Progenitor cell of endocrine pancreas (in vitro differentiated cells): ENCODE results near the gene LRRC8E. TPM values are rescaled to one million over a fixed set of nuclear protein-coding genes. Genes with fewer than 3 reads are reported as not detected.
"Not testable (repeated sequence)": the region's sequence is repeated elsewhere in the genome, so short reads cannot be mapped to it uniquely, and the experiment has no call there.

Experiments used
- DNase-seq: peaks from one replicate; pipeline ENCODE4 v3.0.0; 2021; ENCODE audit warnings: low spot score; ENCODE audit not compliant: unreplicated experiment
- H3K27ac Mint-ChIP-seq: 2 replicates; pipeline ENCODE4 v1.8.0; 2021; ENCODE audit warnings: mild to moderate bottlenecking, moderate library complexity, mixed read lengths
- H3K27me3 Mint-ChIP-seq: 2 replicates; pipeline ENCODE4 v1.8.0; 2021; ENCODE audit warnings: mixed read lengths
- H3K36me3 Mint-ChIP-seq: 2 replicates; pipeline ENCODE4 v1.8.0; 2022; ENCODE audit warnings: mixed read lengths; ENCODE audit not compliant: insufficient read depth
- H3K4me1 Mint-ChIP-seq: 2 replicates; pipeline ENCODE4 v1.8.0; 2021; ENCODE audit warnings: low read depth, mixed read lengths
- H3K4me3 Mint-ChIP-seq: 2 replicates; pipeline ENCODE4 v1.8.0; 2021; ENCODE audit warnings: low read depth, mild to moderate bottlenecking, moderate library complexity, mixed read lengths
- H3K9me3 Mint-ChIP-seq: 2 replicates; pipeline ENCODE4 v1.8.0; 2021; ENCODE audit warnings: low read depth, mixed read lengths
- CTCF ChIP-seq: fragments of 200-600 bp; sonication (generic); IDR thresholded peaks from one replicate; pipeline ENCODE4 v1.5.0; 2021; ENCODE audit warnings: antibody characterized with exemption, mild to moderate bottlenecking; ENCODE audit not compliant: unreplicated experiment
- total RNA-seq: library from RNA; stranded (reverse); gene quantifications from 2 replicates; pipeline ENCODE4 v1.2.1, GENCODE V29; 2021

Gene LRRC8E
- total RNA-seq, 1 donor from 2014 or later, result 3.6 TPM

DNA sequence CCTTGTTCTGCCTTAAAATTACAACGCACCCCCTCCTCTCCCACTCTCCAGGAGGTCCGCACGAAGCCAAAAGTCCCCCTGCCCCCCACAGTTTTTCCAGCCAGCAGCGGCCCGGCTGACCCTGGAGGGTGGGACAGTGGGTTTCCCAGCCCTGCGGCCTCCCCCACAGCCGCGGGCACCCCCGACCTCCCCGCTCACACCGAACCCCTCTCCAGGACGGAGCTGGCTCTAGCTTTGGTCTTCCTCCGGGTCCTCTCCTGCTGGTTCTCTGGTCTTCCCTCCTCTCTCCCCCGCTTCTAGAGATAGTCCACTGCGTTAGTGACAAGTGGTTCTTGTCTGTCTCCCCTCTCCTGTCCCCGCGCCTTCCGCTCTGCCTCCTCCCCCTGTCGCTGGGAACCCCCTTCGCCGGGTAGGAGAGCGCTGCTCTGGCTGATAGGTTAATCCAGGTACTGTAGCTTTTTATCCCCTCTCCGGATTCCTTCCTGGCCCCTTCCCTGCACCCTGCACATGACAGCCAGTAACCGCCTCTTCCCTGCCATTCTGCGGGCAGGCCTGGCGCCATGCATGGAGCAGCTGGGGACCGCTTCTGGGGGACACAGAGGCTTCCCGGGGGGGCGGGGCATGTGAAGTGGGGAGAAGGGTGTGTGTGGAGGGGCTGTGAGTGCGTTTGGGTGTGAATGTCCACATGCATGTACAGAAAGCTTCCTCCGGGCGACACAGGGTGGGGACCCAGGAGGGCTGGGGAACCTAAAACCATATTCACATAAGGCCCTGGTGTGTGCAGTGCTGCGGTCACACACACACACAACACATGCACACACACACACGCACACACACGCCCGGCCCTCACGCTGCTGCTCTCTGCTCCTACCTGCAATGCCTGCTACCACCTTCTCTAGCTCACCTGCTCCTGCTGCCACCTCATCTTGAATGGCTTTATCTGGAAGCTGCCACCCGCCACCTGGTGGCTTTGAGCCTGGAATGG is 31.3 kb upstream of the LRRC8E start:
- Mint-ChIP-seq H3K4me3 (no peak overlapping the region), H3K9me3 (no peaks in the 10 kb centered on the region), H3K27me3 (peaks cover 15% of the 10 kb centered on the region), H3K4me1 (peaks cover 6% of the 10 kb centered on the region), H3K27ac (no peak overlapping the region), H3K36me3 (no peaks in the 10 kb centered on the region)
- no peak for TF ChIP-seq CTCF
- DNase-seq, result no peak

DNA sequence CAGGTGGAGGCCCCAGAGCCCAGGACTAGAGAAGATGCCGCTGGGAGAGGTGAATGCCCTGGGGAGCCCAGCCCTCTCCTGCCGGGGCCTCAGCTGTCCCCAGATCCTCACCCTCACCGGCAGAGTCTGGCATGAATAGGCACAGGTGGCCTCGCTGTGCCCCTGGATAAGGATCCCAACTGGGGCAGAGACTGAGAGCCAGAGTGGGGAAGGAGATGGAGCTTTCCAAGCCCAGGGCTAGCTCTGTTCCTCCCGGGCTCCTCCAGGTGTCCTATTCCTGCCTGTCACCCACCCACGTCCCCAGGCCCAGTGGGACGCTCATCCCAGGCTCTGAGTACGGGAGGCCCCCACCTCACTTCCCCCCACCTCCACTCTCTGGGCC is 30.6 kb upstream of the LRRC8E start:
- Mint-ChIP-seq H3K27ac (no peak overlapping the region), H3K4me1 (peaks cover 7% of the 10 kb centered on the region), H3K36me3 (no peaks in the 10 kb centered on the region), H3K27me3 (peaks cover 15% of the 10 kb centered on the region), H3K9me3 (no peaks in the 10 kb centered on the region), H3K4me3 (no peak overlapping the region)
- no peak for DNase-seq
- TF ChIP-seq CTCF, result no peak

GRCh38 chr19:7858109-7858770 is 30.1 kb upstream of the LRRC8E start:
- Mint-ChIP-seq H3K27ac (no peak overlapping the region), H3K36me3 (no peaks in the 10 kb centered on the region), H3K27me3 (peaks cover 15% of the 10 kb centered on the region), H3K4me3 (no peak overlapping the region), H3K4me1 (peaks cover 7% of the 10 kb centered on the region), H3K9me3 (no peaks in the 10 kb centered on the region)
- no peak for TF ChIP-seq CTCF
- DNase-seq, result no peak

DNA sequence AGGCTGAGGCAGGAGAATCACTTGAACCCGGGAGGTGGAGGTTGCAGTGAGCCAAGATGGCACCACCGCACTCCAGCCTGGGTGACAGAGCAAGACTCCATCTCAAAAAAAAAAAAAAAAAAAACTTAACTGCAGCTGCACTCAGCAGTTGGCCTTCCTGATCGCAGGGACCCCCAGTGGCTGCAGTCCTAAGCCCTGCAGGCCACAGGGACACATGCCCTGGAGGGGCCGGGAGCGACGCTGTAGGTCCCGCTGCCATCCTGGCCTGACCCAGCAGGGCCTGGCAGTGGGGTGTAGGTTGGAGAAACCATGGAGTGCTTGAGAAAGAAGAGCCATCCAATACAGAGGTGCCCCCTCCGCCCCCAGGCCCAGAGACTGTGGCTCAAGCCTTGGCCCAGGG is 29.2 kb upstream of the LRRC8E start:
- H3K9me3 Mint-ChIP-seq, H3K4me3 Mint-ChIP-seq, DNase-seq, H3K36me3 Mint-ChIP-seq, H3K27ac Mint-ChIP-seq, H3K4me1 Mint-ChIP-seq: not testable (repeated sequence)
- peaks cover 21% of the 10 kb centered on the region for H3K27me3 Mint-ChIP-seq

DNA sequence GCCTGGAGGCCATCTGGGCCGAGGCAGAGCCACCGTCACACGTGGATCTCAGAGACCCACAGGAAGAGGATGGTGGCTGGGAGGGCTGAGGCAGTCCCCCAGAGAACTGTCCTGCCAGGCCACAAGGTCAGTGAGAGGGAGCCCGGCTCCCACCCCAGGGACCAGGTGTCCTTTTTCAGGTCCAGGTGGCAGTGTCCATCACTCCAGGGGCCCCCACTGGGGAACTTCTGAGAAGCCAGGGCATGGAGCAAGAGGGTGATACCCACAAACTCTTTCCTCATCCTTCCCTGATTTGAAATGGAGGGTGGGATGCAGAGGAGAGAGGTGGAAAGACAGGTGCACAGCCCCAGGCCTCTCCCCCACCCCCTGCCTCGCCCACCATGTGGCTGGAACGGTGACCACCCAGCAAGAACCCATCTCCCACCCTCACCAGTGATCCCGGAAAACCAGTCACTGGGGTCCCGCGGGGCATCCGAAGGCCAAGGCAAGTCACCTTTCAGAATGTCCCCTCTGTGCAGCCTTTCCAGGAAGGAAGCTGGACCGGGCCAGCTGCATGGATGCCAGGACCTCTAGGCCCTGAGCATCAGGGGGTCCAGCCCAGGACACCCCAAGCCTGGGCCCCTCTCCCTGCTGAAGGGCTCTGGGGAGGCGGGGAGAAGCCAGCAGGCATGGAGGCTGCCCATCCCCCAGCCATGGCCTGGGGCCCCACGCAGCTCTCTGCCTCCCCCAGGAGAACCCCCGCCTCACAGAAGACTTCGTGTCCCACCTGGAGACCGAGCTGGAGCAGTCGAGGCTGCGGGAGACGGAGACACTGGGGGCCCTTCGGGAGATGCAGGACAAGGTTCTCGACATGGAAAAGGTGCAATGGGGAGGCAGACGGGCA is 28.2 kb upstream of the LRRC8E start:
- Mint-ChIP-seq H3K27me3 (peaks cover 30% of the 10 kb centered on the region), H3K4me3 (no peak overlapping the region), H3K36me3 (no peaks in the 10 kb centered on the region), H3K9me3 (no peaks in the 10 kb centered on the region), H3K4me1 (peaks cover 6% of the 10 kb centered on the region), H3K27ac (no peak overlapping the region)
- DNase-seq, result no peak
- no peak for TF ChIP-seq CTCF
